Uterus (tissue), 2 donors: ENCODE results near the gene PLA2G4B.

Experiments used
- CTCF ChIP-seq, 4 experiments: fragments of 200-600 bp in 2 of 4; fragments of 450-650 bp in 2 of 4; sonication (generic) in 2 of 4; IDR thresholded peaks; one replicate each; pipeline ENCODE4 v1.5.1; 2016 to 2019; ENCODE audit warnings: antibody characterized with exemption in 4 of 4, mild to moderate bottlenecking in 2 of 4, moderate library complexity in 1 of 4
- POLR2A ChIP-seq, 2 donors: fragments of 450-650 bp; IDR thresholded peaks; one replicate each; pipeline ENCODE4 v1.6.1; 2016; ENCODE audit warnings: antibody characterized with exemption in 2 of 2, mild to moderate bottlenecking in 1 of 2, moderate library complexity in 1 of 2

- TF ChIP-seq CTCF (IDR thresholded peaks at IDR 0.05) = no peak
- no peak for TF ChIP-seq POLR2A (IDR thresholded peaks at IDR 0.05)
Measured at GRCh38 chr15:41841131-41841530, 2.5 kb downstream of the PLA2G4B start.
